OCI-LY7 (cell line): ENCODE measurements around the gene SLX4IP.

Experiments
- EZH2phosphoT487 ChIP-seq: fragments of 200-600 bp; sonication (generic); IDR thresholded peaks from 2 replicates; pipeline ENCODE4 v1.6.1; 2018; ENCODE audit warnings: low read depth, borderline replicate concordance, mild to moderate bottlenecking, mixed run types, antibody characterized with exemption, low read length, moderate library complexity, mixed read lengths
- TF ChIP-seq, protein P1 (sequence below): fragments of 200-600 bp; sonication (generic); conservative IDR thresholded peaks from 2 replicates; pipeline ENCODE4 v1.5.1; 2014; ENCODE audit warnings: mild to moderate bottlenecking, antibody characterized with exemption, low read length, moderate library complexity, mixed read lengths

DNA sequence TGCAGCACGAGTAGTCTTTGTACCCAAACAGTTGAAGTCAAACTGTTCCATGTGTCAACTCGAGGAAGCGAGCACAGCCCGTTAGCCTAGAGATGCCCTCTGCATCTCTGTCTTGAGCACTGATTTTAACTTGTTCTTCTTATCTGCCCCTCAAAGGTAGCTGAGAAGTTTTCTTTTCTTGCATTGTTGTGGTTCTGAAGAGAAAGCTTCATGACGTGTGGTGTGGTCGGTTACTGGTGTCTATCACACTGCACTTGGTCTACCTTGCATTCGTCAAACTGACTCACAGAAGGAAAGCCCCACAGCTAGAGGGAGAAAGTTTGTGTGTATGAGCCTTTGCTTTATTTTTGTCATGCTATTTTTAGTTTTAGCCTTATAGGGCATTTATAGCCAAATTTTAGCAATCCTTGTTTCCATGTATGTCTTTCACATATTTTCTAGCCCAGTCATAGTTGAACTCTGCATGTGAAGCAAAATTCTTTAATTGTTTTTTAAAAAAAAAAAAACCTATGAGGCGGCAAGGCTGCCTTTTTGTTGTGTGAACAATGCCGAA, 123.6 kb downstream of the SLX4IP start:
- TF ChIP-seq, protein P1, sequence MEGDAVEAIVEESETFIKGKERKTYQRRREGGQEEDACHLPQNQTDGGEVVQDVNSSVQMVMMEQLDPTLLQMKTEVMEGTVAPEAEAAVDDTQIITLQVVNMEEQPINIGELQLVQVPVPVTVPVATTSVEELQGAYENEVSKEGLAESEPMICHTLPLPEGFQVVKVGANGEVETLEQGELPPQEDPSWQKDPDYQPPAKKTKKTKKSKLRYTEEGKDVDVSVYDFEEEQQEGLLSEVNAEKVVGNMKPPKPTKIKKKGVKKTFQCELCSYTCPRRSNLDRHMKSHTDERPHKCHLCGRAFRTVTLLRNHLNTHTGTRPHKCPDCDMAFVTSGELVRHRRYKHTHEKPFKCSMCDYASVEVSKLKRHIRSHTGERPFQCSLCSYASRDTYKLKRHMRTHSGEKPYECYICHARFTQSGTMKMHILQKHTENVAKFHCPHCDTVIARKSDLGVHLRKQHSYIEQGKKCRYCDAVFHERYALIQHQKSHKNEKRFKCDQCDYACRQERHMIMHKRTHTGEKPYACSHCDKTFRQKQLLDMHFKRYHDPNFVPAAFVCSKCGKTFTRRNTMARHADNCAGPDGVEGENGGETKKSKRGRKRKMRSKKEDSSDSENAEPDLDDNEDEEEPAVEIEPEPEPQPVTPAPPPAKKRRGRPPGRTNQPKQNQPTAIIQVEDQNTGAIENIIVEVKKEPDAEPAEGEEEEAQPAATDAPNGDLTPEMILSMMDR = no peak
- no peak for TF ChIP-seq EZH2phosphoT487
